ENCODE data around the gene ADRM1.

ADRM1 gene

GRCh38 chr20:62285722-62286121 is 17.1 kb upstream of the ADRM1 start:
- no peak for TF ChIP-seq ZNF565 (CRISPR knock-in tag; conservative IDR thresholded peaks at IDR 0.05; ENCODE audit: low read depth)
- no peak for TF ChIP-seq OSR1 (CRISPR knock-in tag; IDR thresholded peaks at IDR 0.05)
- TF ChIP-seq ISL1 (CRISPR knock-in tag; IDR thresholded peaks at IDR 0.05): no peak
- no peak for TF ChIP-seq ZFP30 (CRISPR knock-in tag; IDR thresholded peaks at IDR 0.05)
- TF ChIP-seq, protein P1, sequence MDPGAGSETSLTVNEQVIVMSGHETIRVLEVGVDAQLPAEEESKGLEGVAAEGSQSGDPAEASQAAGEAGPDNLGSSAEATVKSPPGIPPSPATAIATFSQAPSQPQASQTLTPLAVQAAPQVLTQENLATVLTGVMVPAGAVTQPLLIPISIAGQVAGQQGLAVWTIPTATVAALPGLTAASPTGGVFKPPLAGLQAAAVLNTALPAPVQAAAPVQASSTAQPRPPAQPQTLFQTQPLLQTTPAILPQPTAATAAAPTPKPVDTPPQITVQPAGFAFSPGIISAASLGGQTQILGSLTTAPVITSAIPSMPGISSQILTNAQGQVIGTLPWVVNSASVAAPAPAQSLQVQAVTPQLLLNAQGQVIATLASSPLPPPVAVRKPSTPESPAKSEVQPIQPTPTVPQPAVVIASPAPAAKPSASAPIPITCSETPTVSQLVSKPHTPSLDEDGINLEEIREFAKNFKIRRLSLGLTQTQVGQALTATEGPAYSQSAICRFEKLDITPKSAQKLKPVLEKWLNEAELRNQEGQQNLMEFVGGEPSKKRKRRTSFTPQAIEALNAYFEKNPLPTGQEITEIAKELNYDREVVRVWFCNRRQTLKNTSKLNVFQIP (CRISPR knock-in tag; IDR thresholded peaks at IDR 0.05; ENCODE audit: borderline replicate concordance, low read depth): no peak
- no peak for TF ChIP-seq ARNTL (CRISPR knock-in tag; IDR thresholded peaks at IDR 0.05; ENCODE audit: borderline replicate concordance, low read depth)
- TF ChIP-seq CREB5 (CRISPR knock-in tag; IDR thresholded peaks at IDR 0.05; ENCODE audit: low read depth): no peak
- TF ChIP-seq CSRNP3 (CRISPR knock-in tag; IDR thresholded peaks at IDR 0.05): no peak
- no peak for TF ChIP-seq PPARA (CRISPR knock-in tag; IDR thresholded peaks at IDR 0.05; ENCODE audit: borderline replicate concordance)
- ATAC-seq: no peak

DNA sequence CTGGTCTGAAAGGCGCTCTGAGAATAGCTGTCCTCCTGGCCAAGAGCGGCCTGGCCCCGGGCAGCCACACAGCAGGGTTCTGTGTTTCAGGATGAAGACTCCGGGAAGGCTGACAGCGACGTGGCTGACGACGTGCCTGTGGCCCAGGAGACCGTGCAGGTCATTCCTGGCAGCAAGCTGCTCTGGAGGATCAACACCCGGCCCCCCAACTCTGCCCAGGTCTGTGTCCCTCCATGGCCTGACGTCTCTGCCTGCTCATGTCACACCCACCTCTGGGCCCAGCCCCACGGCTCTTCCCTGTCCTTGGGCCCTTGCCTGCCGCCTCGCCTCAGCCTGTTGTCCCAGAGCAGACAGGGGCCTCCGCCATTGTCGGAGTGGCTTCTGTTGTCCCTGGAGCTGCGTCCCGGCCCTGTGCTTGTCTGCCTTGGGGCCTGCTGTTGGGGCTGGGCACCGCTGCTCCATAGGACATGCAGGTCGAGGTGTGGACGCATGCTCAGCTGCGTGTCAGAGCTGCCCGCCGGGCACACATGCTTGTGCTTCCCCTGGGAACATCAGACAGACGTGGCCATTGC is 16.2 kb upstream of the ADRM1 start:
- TF ChIP-seq ZNF565 (CRISPR knock-in tag; conservative IDR thresholded peaks at IDR 0.05; ENCODE audit: low read depth) (no peak), TCF4 (CRISPR knock-in tag; IDR thresholded peaks at IDR 0.05; ENCODE audit: borderline replicate concordance) (no peak), ZNF70 (CRISPR knock-in tag; IDR thresholded peaks at IDR 0.05) (no peak), ESRRG (CRISPR knock-in tag; IDR thresholded peaks at IDR 0.05) (no peak), GLIS3 (CRISPR knock-in tag; IDR thresholded peaks at IDR 0.05) (no peak), SNAI2 (CRISPR knock-in tag; IDR thresholded peaks at IDR 0.05) (no peak), TOX (CRISPR knock-in tag; IDR thresholded peaks at IDR 0.05; ENCODE audit: borderline replicate concordance) (no peak), PPARA (CRISPR knock-in tag; IDR thresholded peaks at IDR 0.05; ENCODE audit: borderline replicate concordance) (no peak), OSR1 (CRISPR knock-in tag; IDR thresholded peaks at IDR 0.05) (no peak), ZNF8 (CRISPR knock-in tag; IDR thresholded peaks at IDR 0.05) (no peak), BACH2 (CRISPR knock-in tag; IDR thresholded peaks at IDR 0.05; ENCODE audit: borderline replicate concordance) (no peak), ARNTL (CRISPR knock-in tag; IDR thresholded peaks at IDR 0.05; ENCODE audit: borderline replicate concordance, low read depth) (no peak), ZFP3 (CRISPR knock-in tag; IDR thresholded peaks at IDR 0.05) (no peak), CSDC2 (CRISPR knock-in tag; IDR thresholded peaks at IDR 0.05) (no peak), RARB (CRISPR knock-in tag; IDR thresholded peaks at IDR 0.05) (no peak), ZC3H10 (CRISPR knock-in tag; IDR thresholded peaks at IDR 0.05) (no peak)
- TF ChIP-seq, protein P2, sequence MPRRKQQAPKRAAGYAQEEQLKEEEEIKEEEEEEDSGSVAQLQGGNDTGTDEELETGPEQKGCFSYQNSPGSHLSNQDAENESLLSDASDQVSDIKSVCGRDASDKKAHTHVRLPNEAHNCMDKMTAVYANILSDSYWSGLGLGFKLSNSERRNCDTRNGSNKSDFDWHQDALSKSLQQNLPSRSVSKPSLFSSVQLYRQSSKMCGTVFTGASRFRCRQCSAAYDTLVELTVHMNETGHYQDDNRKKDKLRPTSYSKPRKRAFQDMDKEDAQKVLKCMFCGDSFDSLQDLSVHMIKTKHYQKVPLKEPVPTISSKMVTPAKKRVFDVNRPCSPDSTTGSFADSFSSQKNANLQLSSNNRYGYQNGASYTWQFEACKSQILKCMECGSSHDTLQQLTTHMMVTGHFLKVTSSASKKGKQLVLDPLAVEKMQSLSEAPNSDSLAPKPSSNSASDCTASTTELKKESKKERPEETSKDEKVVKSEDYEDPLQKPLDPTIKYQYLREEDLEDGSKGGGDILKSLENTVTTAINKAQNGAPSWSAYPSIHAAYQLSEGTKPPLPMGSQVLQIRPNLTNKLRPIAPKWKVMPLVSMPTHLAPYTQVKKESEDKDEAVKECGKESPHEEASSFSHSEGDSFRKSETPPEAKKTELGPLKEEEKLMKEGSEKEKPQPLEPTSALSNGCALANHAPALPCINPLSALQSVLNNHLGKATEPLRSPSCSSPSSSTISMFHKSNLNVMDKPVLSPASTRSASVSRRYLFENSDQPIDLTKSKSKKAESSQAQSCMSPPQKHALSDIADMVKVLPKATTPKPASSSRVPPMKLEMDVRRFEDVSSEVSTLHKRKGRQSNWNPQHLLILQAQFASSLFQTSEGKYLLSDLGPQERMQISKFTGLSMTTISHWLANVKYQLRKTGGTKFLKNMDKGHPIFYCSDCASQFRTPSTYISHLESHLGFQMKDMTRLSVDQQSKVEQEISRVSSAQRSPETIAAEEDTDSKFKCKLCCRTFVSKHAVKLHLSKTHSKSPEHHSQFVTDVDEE (CRISPR knock-in tag; IDR thresholded peaks at IDR 0.05): no peak
- TF ChIP-seq, protein P1 (CRISPR knock-in tag; IDR thresholded peaks at IDR 0.05; ENCODE audit: borderline replicate concordance, low read depth): no peak
- no peak for ATAC-seq

DNA sequence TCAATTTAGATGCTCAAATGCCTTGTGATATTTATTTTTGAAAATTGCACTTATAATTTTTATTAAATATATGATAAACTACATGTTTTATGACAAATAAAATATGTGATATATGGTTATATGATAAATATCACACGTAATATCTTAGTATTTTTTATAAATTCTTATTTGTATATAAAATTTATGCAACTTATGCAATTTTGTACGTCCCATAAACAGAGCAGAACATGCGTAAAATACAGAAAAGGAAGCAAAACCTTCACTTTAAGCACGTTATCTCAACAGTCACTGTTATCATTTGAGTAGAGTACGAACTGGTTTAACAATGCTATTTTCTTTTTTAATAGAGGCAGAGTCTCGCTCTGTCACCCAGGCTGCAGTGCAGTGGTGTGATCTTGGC is 15.7 kb upstream of the ADRM1 start:
- no peak for ATAC-seq
- TF ChIP-seq ZFP30 (CRISPR knock-in tag; IDR thresholded peaks at IDR 0.05) (no peak), CSRNP3 (CRISPR knock-in tag; IDR thresholded peaks at IDR 0.05) (no peak), TCF4 (CRISPR knock-in tag; IDR thresholded peaks at IDR 0.05; ENCODE audit: borderline replicate concordance) (no peak), GLIS3 (CRISPR knock-in tag; IDR thresholded peaks at IDR 0.05) (no peak), ARNTL (CRISPR knock-in tag; IDR thresholded peaks at IDR 0.05; ENCODE audit: borderline replicate concordance, low read depth) (no peak), ESRRG (CRISPR knock-in tag; IDR thresholded peaks at IDR 0.05) (no peak), CREB5 (CRISPR knock-in tag; IDR thresholded peaks at IDR 0.05; ENCODE audit: low read depth) (no peak)

All from SK-N-SH treated with all-trans-retinoic acid at 6 μM for 48 hours (cell line).